Small intestine (tissue), 7 donors: Measurements from ENCODE around the gene CACNA2D4. TPM values are rescaled to one million over a fixed set of nuclear protein-coding genes. Genes with fewer than 3 reads are reported as not detected.

ENCODE experiments used
- DNase-seq, 2 donors: peaks; one replicate each; pipeline versions ENCODE4 v3.0.0 to v3.0.0-alpha.2; 2013
- FAIRE-seq: peaks from 2 replicates; lab custom pipeline; 2012; peaks lifted over from hg19 to GRCh38; lab: Jason Lieb, UNC
- H3K27ac ChIP-seq, 3 donors: one replicate each; pipeline ENCODE4 v1.5.1; 2013; ENCODE audit warnings: low read length in 2 of 3, mild to moderate bottlenecking in 2 of 3, control low read depth in 1 of 3, inconsistent platforms in 1 of 3, low read depth in 1 of 3, moderate library complexity in 1 of 3
- H3K27me3 ChIP-seq, 3 donors: one replicate each; pipeline ENCODE4 v1.6.1; 2013; ENCODE audit warnings: low read length in 3 of 3, inconsistent platforms in 1 of 3; ENCODE audit not compliant: control insufficient read depth in 3 of 3, insufficient read depth in 3 of 3
- H3K36me3 ChIP-seq, 3 donors: one replicate each; pipeline ENCODE4 v1.6.1; 2013; ENCODE audit warnings: low read length in 3 of 3, inconsistent platforms in 1 of 3, low read depth in 1 of 3, mild to moderate bottlenecking in 1 of 3, moderate library complexity in 1 of 3; ENCODE audit not compliant: control insufficient read depth in 3 of 3, insufficient read depth in 2 of 3
- H3K4me1 ChIP-seq, 3 donors: one replicate each; pipeline ENCODE4 v1.6.1; 2013; ENCODE audit warnings: low read length in 2 of 3, inconsistent platforms in 1 of 3, low read depth in 1 of 3, mild to moderate bottlenecking in 1 of 3, moderate library complexity in 1 of 3; ENCODE audit not compliant: control insufficient read depth in 3 of 3, insufficient read depth in 2 of 3
- H3K4me3 ChIP-seq, 3 donors: one replicate each; pipeline ENCODE4 v1.5.1; 2013; ENCODE audit warnings: low read length in 3 of 3, control low read depth in 1 of 3, inconsistent platforms in 1 of 3, low read depth in 1 of 3, mild to moderate bottlenecking in 1 of 3, moderate library complexity in 1 of 3
- H3K9me3 ChIP-seq, 2 donors: one replicate each; pipeline ENCODE4 v1.6.1; 2013; ENCODE audit warnings: low read depth in 1 of 2, low read length in 1 of 2; ENCODE audit not compliant: control insufficient read depth in 2 of 2, insufficient read depth in 1 of 2
- WGBS, 3 donors: extraction: QIAGEN DNeasy Blood & Tissue Kit; methylation state at CpG; one replicate each; pipeline ENCODE4 v1.1.7; 2013; 5-methylcytosine and 5-hydroxymethylcytosine counted together
- polyA plus RNA-seq, 4 donors: library from polyadenylated mRNA; stranded (reverse) in 3 of 4; unstranded in 1 of 4; fragments of 200-250 nt in 3 of 4; fragments of 120-200 nt in 1 of 4; gene quantifications; one replicate each; pipeline versions ENCODE4 v1.2.1 to v1.2.3, GENCODE V29; 2013
- donor health status: healthy with polysubstance abuse.
- donor health status: control.
- donor health status: control.
- donor health status: Bipolar disorder and iron deficiency.
- donor health status: healthy.

The CACNA2D4 gene
- polyA plus RNA-seq, 4 donors = 5.5 to 10.8 (median 9.1) TPM

DNA sequence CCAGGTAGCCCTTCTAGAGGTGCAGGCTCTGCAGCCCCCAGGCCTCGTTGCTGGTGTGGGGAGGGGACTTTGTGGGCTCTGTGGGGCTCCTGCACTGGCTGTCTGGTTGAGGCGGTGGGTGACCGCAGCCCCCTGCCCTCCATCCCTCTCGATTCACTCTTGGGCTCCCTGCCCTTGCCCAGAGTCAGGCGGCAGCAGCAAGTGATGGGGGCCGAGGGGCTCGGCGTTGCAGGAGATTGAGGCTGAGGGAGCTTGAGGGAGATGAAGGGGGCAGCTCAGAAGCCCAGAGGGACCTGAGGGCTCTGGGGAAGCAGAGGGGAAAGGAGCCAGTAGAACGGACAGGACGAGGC is 107.5 kb downstream of the CACNA2D4 start:
- FAIRE-seq = no peak
- no peaks in the 10 kb centered on the region for H3K27me3 ChIP-seq
- no peaks in the 10 kb centered on the region for H3K9me3 ChIP-seq
- H3K4me3 ChIP-seq = no peak overlapping the region
- 79 to 86% (median 84%) methylated on average over 10 of the region's 10 CpGs for WGBS, 3 donors
- H3K36me3 ChIP-seq = no peaks in the 10 kb centered on the region
- DNase-seq = no peak
- H3K4me1 ChIP-seq = peaks cover 0 to 26% (median 3%) of the 10 kb centered on the region in 3 donors
- H3K27ac ChIP-seq = no peak overlapping the region

DNA sequence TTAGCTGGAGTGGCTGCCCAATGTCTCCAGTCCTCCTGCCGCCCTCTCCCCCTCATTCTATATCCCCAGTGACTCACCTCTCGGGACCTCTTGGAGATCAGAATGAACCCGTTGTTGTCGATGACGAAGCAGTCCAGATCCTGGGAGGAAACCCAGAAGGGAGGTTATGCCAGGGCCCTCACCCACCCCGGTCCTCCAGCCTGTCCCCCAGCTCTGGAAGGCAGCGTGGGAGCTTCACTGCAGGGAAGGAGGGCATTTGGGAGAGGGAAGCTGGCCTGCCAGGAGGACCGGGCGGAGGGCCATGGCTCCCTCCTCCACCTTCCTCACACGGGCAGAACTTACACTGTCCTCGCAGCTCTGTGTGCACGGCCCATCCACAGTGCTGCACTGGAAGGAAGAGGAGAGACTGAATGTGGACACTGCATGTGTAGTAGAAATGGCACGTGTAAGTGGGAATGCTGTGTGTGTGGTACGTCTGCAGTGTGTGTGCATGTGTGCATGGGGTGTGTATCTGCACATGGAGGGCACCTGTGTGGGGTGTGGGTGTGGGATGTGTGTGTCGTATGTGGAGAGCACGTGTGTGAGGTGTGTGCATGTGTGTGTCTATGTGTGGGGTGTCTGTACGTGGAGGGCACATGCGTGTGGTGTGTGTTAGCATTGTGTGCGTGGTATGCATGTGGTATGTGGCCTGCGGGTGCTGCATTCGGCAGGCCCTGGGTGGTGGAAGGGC is 108.1 kb downstream of the CACNA2D4 start:
- H3K36me3 ChIP-seq = no peaks in the 10 kb centered on the region
- no peak overlapping the region for H3K27ac ChIP-seq
- no peaks in the 10 kb centered on the region for H3K9me3 ChIP-seq
- FAIRE-seq (no peak), DNase-seq (no peak)
- no peak overlapping the region for H3K4me3 ChIP-seq
- no peaks in the 10 kb centered on the region for H3K27me3 ChIP-seq
- H3K4me1 ChIP-seq = peaks cover 0 to 31% (median 3%) of the 10 kb centered on the region in 3 donors
- WGBS, 3 donors = 87 to 91% (median 91%) methylated on average over 21 of the region's 21 CpGs

DNA sequence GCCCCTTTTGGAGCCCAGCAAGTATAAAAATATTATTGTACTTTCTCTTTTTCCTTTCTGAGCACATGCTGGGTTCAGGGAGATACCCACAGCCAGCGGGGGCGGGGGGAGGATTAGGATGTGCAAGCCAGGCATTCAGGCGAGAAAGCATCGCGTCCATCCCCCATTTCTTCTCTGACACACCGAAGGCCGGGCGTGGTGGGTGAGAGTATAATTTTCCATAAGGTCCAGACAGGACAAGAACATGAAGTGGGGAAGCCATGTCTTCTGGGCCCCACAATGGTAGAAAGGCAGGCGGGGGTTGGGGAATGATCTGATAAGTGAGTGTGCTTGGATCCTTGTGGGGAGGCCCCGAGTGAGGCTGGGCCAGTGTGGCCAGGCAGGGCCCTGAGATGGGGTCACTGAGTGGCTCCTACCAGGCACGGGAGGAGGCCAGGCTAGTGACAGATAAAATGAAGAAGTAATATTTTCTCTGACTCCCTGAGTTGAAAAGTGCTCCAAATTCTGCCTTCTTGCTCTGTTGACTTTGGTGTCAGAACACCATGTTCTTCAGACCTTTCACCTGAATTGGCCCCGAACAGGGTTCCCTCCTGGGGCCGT is 108.8 kb downstream of the CACNA2D4 start:
- 92 to 94% (median 92%) methylated on average over 13 of the region's 13 CpGs for WGBS, 3 donors
- no peaks in the 10 kb centered on the region for H3K27me3 ChIP-seq
- peaks cover 0 to 37% (median 3%) of the 10 kb centered on the region in 3 donors for H3K4me1 ChIP-seq
- H3K4me3 ChIP-seq = no peak overlapping the region
- DNase-seq (no peak), FAIRE-seq (no peak)
- no peaks in the 10 kb centered on the region for H3K9me3 ChIP-seq
- no peak overlapping the region for H3K27ac ChIP-seq
- no peaks in the 10 kb centered on the region for H3K36me3 ChIP-seq

DNA sequence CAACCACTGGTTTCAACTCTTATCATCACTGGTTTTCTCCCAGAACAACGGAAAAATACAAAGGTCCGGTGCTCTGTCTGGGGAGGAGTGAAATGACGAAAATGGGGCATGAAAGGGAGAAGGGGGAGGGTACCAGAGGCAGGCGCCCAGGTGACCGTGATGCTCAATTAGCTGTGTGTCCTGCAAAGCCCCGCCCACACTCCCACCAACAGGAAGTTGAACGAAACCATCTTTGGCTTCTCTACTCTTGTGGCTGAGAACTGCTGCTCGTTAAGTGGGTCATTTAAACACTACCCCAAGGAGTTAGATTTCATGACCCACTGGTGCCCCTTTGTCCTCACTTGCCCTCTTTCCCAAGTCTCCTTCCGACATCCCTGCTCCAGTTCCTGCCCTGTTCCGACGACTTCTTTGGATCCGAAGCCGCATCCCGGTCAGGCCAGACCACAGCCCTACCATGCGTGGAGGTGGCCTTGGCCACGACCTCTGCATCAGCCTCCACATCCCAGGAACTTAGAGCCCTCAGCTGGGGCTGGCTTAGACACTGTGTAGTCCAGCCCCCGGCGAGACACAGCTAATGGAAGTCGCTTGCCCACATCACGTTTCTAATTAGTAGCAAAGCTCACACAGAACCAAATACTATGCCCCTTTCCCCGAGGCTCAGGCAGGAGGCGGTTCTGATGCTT is 109.5 kb downstream of the CACNA2D4 start:
- DNase-seq = no peak

DNA sequence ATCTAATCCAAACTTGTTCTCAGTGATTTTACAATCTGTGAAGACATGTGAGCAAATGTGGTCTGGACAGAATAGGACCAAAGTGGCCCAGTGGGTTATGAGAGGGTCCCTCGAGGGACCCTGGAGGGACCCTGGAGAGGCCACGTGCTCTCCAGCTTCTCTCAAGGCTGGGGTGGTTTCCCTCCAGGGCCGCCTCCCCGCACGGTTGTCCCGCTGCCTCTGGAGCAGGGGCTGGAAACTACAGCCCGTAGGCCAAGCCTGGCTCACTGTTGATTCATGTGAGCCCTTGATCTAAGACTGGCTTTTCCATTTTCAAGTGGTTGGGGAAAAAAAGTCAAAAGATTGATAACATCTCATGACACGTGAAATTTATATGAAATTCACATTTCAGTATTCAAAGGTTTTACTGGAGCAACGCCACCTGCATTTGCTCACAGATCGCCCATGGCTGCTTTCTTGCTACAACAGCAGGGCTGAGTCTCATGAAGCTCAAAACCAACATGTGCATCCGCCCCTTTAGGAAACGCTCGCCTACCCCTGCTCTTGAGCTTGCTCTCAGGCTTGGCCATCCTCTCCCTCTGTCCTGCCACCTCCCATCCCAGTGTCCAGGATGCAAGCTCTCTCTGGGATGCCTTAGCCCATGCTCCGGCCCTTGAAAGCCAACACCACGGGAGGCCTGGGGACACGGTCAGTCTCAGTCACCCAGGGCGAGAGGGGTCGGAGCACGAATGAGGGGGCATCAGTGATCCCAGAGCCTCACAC is 110.2 kb downstream of the CACNA2D4 start:
- DNase-seq (no peak), FAIRE-seq (no peak)
- Histone ChIP-seq H3K4me1 (peaks cover 0 to 37% (median 3%) of the 10 kb centered on the region in 3 donors), H3K4me3 (no peak overlapping the region), H3K36me3 (no peaks in the 10 kb centered on the region), H3K27ac (no peak overlapping the region), H3K27me3 (no peaks in the 10 kb centered on the region), H3K9me3 (no peaks in the 10 kb centered on the region)
- WGBS, 3 donors = 87 to 91% (median 90%) methylated on average over 19 of the region's 19 CpGs

More for the DNA sequence above, 109.5 kb downstream of the CACNA2D4 start:
- FAIRE-seq = no peak
- H3K27me3 ChIP-seq = no peaks in the 10 kb centered on the region
- H3K36me3 ChIP-seq = no peaks in the 10 kb centered on the region
- H3K4me3 ChIP-seq = no peak overlapping the region
- peaks cover 0 to 38% (median 3%) of the 10 kb centered on the region in 3 donors for H3K4me1 ChIP-seq
- H3K9me3 ChIP-seq = no peaks in the 10 kb centered on the region
- 84 to 89% (median 88%) methylated on average over 22 of the region's 22 CpGs for WGBS, 3 donors
- H3K27ac ChIP-seq = no peak overlapping the region

DNA sequence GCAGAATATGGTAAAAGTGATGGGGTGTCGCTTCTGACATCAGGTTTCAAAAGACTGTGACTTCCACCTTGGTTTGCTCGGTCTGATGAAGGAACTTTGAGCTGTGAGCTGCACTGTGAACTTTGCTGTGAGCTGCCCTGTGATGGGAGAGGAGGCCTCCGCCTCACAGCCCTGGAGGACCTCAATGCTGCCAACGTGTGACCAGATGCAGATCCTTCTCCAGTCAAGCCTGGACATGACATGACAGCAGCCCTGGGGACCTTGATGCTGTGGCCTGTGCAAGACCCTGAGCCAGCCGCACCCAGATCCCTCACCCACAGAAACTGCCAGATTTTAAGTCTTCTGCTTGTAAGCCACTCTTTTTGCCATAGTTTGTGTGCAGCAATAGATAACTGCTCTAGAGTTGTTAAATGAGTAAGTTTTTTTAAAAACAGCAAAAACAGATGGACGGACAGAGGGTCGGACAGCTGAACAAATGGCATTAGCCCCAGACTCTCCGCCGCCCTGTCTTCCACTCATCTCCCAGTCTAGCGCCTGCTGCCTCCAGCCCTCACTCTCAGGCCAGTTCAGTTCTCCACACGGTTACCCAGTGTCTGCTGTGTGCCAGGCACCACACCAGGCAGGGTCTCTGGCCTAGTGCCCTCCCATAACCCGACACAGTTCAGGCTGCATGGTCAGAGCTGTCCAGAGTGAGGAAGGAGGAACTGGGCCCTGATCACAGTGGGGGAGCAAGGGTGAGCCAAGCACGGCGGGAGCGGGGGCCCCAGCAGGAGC is 111.2 kb downstream of the CACNA2D4 start:
- DNase-seq (peak; percentile 73 to 78), FAIRE-seq (no peak)
- Histone ChIP-seq H3K4me3 (no peak overlapping the region), H3K27me3 (no peaks in the 10 kb centered on the region), H3K4me1 (peaks cover 0 to 32% (median 3%) of the 10 kb centered on the region in 3 donors), H3K27ac (peak overlapping the region in 1 of 3 donors; percentile 46), H3K36me3 (no peaks in the 10 kb centered on the region), H3K9me3 (no peaks in the 10 kb centered on the region)
- WGBS, 3 donors = 66 to 84% (median 73%) methylated on average over 15 of the region's 15 CpGs

DNA sequence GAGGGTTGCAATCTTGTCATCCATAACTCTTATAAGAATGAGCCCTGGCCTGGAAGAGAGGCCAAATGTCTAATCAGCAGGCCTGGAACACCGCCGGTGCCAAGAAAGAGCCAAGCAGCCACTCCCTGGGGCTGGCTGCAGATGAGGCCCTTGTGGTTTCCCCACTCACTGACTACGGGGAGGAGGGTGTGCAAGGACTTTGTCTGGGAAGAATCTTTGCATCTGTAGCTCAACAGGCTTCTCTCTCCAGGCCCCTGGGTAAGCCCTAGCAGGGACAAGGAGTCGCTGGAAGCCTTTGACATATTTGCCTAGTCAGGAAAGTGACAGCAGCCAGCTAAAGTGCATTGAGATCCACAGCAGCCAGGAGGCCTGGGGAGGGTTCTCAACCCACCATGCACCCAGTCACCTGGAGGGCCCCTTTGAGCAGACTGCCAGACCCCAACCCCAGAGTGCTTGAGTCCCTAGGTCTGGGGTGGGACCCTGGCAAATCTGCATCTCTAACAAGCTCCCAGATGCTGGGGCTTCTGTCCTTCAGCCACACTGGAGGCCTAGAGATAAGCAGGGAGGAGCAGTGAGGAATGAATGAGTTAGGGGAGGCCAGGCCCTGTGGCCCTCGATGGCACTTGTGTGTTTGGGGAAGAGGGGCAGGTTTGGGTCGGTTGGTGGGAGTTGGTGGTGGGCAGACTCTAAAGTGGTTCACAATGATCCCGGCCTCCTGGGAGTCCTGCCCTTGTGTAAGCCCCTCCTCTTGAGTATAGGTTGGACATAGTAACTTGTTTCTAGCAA is 112.0 kb downstream of the CACNA2D4 start:
- Histone ChIP-seq H3K9me3 (no peaks in the 10 kb centered on the region), H3K27ac (peak overlapping the region in 2 of 3 donors; percentile 41 to 46), H3K36me3 (no peaks in the 10 kb centered on the region), H3K27me3 (no peaks in the 10 kb centered on the region), H3K4me3 (no peak overlapping the region), H3K4me1 (peaks cover 0 to 29% (median 3%) of the 10 kb centered on the region in 3 donors)
- FAIRE-seq (no peak), DNase-seq (peak; percentile 43 to 54)
- WGBS, 3 donors = 36 to 57% (median 40%) methylated on average over 7 of the region's 7 CpGs
